RPMI8226 (cell line): ENCODE data around the gene ZNF777.
"Not testable (repeated sequence)": the region's sequence is repeated elsewhere in the genome, so short reads cannot be mapped to it uniquely, and the experiment has no call there.

Experiments
- DNase-seq: peaks from one replicate; pipeline ENCODE4 v3.0.0-alpha.2; 2015

Gene ZNF777

GRCh38 chr7:149450821-149451220, 10.0 kb downstream of the ZNF777 start:
- DNase-seq: no peak

- no peak for DNase-seq
Observed at GRCh38 chr7:149449897-149450296, 11.0 kb downstream of the ZNF777 start.

GRCh38 chr7:149448961-149449360, 11.9 kb downstream of the ZNF777 start:
- no peak for DNase-seq

GRCh38 chr7:149446026-149446425, 14.8 kb downstream of the ZNF777 start:
- DNase-seq: not testable (repeated sequence)

- no peak for DNase-seq
Observed at GRCh38 chr7:149444287-149444686, 16.6 kb downstream of the ZNF777 start.

- DNase-seq: no peak
Observed at GRCh38 chr7:149443523-149443922, 17.3 kb downstream of the ZNF777 start.

GRCh38 chr7:149442924-149443323, 17.9 kb downstream of the ZNF777 start:
- DNase-seq: no peak

- DNase-seq: no peak
Observed at GRCh38 chr7:149440222-149440621, 20.6 kb downstream of the ZNF777 start.

- DNase-seq: no peak
Observed at GRCh38 chr7:149436358-149436757, 24.5 kb downstream of the ZNF777 start.

GRCh38 chr7:149433124-149433523, 27.7 kb downstream of the ZNF777 start:
- DNase-seq: no peak

GRCh38 chr7:149432121-149432691, 28.7 kb downstream of the ZNF777 start:
- DNase-seq: no peak

GRCh38 chr7:149431486-149432120, 29.3 kb downstream of the ZNF777 start:
- DNase-seq: no peak

GRCh38 chr7:149430192-149430591, 30.7 kb downstream of the ZNF777 start:
- DNase-seq: no peak

- DNase-seq: no peak
Observed at GRCh38 chr7:149427893-149428292, 33.0 kb downstream of the ZNF777 start.

- DNase-seq: no peak
Observed at GRCh38 chr7:149427096-149427680, 33.7 kb downstream of the ZNF777 start.

- DNase-seq: no peak
Observed at GRCh38 chr7:149423449-149424110, 37.3 kb downstream of the ZNF777 start.

- no peak for DNase-seq
Observed at GRCh38 chr7:149422914-149423301, 38.0 kb downstream of the ZNF777 start.

GRCh38 chr7:149422162-149422913, 38.5 kb downstream of the ZNF777 start:
- DNase-seq: peak; percentile 94

- DNase-seq: no peak
Observed at GRCh38 chr7:149420006-149420405, 40.9 kb downstream of the ZNF777 start.

- DNase-seq: no peak
Observed at GRCh38 chr7:149415391-149416071, 45.3 kb downstream of the ZNF777 start.

- no peak for DNase-seq
Observed at GRCh38 chr7:149414745-149415390, 46.0 kb downstream of the ZNF777 start.

- DNase-seq: no peak
Observed at GRCh38 chr7:149414171-149414570, 46.7 kb downstream of the ZNF777 start.
